Hematopoietic multipotent progenitor cell treated with erythropoietin and hydrocortisone succinate and interleukin-3 and kit ligand, for 6 days (in vitro differentiated cells): ENCODE results near the gene MARK3.
"Not testable (repeated sequence)": the region's sequence is repeated elsewhere in the genome, so short reads cannot be mapped to it uniquely, and the experiment has no call there.

Source experiments
- DNase-seq: peaks from one replicate; pipeline ENCODE4 v3.0.0-alpha.2; 2015

The MARK3 gene

GRCh38 chr14:103492156-103492925 is 107.1 kb downstream of the MARK3 start:
- peak; percentile 9 for DNase-seq

- DNase-seq, result no peak
Measured at GRCh38 chr14:103495854-103496253, 110.6 kb downstream of the MARK3 start.

- no peak for DNase-seq
Measured at GRCh38 chr14:103496776-103497175, 111.6 kb downstream of the MARK3 start.

- DNase-seq, result no peak
Measured at GRCh38 chr14:103499709-103500108, 114.5 kb downstream of the MARK3 start.

DNA sequence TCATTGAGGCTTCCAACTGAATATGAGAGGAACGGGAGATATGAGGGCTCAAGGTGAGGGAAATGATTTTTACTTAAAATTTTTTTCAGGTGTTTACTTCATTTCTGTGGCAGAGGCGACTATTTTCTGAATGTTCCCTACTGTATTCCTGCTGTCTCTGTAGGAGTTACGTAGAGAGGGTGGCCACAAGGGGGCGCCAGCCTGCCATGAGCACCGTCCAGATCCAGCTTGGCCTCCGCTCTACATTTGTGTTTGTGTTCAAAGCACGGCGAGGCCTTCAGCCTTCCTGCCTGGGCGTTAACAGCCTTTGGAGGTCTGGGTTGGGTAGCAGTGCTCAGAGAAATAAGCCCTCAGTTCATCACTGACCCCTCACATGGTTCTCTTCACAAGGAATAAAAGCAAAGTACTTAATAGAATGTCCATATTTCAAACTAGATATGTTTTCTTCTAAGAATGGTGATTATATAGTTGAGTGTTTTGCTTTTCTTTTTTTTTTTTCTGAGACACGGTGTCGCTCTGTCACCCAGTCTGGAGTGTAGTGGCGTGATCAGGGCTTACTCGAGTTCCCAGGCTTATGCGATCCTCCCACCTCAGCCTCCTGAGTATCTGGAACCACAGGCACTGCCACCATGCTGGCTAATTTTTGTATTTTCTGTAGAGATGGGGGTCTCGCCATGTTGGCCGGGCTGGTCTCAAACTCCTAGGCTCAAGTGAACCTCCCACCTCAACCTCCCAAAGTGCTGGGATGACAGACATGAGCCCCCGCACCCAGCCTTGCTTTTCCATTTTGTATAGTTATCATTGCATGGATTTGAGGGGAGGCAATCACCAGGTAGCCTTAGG is 115.2 kb downstream of the MARK3 start:
- DNase-seq, result peak; percentile 95

DNA sequence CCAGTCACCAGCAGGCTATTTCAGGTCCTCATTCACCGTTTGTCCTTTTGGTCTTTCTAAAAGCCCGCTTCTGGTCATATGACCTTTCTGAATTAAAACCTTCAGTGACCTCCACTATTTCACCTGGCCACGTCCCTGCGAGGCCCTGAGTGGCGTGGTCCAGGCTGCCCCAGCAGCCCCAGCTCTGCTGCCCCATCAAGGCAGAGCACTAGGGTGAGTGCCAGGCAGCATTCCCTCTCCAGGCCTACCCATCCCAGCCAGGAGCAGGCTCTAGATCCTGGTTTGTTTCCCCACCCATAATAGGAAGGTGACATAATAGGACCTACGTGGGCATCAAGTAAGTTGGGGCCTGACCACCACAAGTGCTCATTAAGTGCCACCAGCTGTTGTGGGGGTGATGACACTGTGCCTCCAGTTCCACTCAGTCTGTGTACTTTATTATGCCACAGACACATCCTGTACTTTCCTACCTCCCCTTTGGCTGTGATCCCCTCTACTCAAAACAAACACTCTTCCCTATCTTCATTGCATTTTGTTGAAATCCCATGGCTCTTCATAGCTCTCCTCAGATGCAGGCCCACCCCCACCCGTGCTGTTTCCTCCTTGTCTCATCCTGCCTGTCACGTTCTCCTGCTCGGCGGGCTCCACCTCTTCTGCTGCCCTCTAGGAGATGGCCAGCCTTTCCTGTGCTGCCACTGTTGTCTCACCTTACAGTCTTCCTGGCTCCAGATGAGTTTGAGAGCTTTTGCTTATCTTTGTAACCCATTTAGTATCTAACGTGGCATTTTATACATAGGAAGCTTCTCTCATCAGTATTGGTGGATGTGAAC is 116.0 kb downstream of the MARK3 start:
- no peak for DNase-seq

DNA sequence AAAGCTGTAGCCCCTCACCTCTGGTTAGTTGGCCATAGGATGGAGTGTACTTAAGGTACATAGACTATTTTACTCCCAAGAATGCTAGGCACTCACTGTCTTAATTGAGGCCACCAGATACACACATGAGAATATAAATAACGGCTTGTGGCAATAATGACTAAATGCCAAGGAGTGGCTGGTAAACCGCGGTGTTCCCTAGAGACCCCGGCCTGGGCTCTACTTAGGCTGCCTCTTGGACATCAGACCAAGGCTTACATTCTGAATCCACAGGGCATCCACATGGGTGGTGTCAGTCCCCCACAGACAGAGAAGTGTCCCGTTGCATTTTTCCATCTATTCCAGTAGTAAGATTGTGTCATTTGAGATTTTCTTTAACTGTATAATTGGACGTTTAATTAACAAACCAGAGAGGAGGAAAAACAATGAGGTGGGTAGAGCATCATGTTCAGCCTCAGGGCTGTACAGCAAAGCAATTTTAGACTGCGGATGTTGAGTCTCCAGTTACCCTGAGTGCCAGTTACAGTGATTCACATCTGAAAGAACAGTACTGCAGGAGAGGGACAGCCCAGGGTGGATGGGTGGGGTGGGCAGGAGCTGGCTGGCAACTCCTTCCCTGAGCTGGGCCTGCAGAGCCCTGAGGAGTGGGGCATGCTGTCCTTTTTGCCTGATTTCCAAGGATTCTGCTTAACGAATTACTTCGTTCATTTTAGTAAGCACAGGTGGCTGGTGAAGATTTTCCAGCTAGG is 116.9 kb downstream of the MARK3 start:
- DNase-seq, result no peak

DNA sequence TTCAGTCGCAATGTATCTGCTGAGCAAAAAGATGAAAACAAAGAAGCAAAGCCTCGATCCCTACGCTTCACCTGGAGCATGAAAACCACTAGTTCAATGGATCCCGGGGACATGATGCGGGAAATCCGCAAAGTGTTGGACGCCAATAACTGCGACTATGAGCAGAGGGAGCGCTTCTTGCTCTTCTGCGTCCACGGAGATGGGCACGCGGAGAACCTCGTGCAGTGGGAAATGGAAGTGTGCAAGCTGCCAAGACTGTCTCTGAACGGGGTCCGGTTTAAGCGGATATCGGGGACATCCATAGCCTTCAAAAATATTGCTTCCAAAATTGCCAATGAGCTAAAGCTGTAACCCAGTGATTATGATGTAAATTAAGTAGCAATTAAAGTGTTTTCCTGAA is 117.7 kb downstream of the MARK3 start:
- no peak for DNase-seq

- no peak for DNase-seq
Measured at GRCh38 chr14:103503296-103503695, 118.1 kb downstream of the MARK3 start.

DNA sequence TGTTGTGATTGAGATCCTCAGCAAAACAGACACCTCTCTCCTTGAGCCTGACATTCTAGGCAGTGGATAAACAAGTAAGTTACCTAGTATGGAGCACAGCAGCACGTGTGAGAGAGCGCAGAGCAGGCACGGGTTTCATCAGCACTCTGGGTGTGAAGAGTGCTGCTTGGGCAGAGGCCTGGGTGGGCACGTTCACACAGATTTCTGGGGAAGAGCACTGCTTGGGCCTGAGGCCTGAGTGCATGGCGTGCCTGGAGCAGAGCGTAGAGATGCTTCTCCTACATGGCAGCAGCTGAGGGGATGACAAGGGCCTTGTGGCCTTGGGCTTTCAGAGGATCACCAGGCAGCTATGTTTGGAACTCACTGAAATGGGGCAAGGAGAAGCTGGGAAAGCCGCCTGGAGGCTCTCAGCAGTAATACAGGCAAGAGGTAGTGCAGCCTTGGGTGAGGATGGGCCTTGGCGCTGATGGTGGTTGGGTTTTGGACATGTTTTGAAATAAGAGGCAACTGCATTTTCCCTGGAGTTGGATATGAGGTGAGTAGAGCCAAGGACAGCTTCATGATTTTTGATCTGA is 119.9 kb downstream of the MARK3 start:
- DNase-seq, result no peak

GRCh38 chr14:103507751-103508150 is 122.5 kb downstream of the MARK3 start:
- DNase-seq, result no peak

DNA sequence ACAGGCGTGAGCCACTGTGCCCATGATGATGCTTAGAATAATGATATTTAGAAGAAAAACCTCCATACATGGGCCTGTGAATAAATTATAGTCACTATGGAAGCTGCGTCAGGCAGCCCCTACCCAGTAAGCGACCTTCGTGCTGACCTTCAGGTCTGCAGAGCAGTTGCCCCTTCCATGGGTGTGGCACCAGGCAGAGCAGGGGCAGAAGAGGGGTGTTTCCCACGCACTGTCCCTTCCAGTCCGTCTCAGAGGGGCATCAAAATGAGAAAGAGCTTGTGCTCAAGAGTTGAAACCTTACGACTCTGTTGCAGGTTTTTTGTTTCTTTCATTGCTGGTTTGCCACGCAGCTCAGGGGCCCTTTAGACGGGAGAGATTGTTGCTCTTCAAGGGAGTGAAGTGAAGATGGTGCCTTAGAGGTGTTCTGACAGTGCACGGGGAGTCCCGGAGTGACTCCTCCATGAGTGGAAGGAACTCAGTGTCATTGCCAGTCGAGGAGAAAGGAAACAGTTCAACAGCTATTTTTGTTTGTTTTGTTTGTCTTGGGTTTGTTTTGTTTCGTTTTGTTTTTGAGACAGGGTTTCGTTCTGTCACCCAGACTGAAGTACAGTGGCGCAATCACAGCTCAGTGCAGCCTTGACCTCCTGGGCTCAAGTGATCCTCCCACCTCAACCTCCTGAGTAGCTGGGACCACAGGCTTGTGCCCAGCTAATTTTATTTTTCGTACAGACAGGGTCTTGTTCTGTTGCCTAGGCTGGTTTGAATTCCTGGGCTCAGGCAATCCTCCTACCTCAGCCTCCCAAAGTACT is 123.5 kb downstream of the MARK3 start:
- DNase-seq, result no peak

DNA sequence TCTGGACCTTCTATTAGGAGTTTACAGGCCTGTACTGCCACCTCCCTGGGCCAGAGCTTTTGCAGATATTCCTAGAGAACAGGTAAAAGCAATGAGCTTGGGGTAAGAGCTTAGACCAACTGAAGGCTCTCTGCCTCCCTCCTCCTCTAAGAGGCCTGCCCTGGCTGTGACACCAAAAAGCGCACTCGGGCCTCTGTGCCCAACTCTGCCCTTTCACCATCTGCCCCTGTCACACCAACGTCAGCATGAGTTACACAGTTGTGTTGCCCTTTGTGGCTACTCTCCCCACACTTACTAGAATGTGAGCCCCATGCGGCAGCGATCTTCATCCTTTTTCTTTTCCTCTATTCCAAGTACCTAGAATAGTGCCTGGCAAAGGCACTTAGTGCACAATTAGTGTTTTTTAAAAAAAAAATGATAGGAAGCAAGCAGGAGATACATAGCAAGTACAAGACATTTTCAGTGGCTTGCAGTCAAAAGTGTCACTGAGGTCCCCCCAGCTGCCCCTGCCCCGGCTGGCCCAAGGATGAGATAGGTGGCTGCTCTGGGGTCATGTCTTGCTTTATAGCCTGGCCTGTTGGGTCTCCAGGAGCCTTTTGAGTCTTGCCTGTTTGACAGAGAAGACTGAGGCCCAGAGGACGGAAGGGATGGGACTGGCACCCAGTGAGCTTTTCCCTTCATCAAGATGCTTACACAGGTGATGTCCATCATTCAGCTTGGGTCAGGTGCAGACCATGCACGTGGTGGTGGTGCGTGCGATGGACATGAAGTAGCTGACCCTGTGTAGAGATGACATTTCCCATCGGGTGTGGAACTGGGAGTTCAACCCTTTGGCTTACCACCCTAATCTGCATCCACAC is 124.9 kb downstream of the MARK3 start:
- DNase-seq, result no peak

GRCh38 chr14:103510724-103511693 is 125.8 kb downstream of the MARK3 start:
- DNase-seq, result no peak

- DNase-seq, result not testable (repeated sequence)
Measured at GRCh38 chr14:103512180-103512579, 127.0 kb downstream of the MARK3 start.

DNA sequence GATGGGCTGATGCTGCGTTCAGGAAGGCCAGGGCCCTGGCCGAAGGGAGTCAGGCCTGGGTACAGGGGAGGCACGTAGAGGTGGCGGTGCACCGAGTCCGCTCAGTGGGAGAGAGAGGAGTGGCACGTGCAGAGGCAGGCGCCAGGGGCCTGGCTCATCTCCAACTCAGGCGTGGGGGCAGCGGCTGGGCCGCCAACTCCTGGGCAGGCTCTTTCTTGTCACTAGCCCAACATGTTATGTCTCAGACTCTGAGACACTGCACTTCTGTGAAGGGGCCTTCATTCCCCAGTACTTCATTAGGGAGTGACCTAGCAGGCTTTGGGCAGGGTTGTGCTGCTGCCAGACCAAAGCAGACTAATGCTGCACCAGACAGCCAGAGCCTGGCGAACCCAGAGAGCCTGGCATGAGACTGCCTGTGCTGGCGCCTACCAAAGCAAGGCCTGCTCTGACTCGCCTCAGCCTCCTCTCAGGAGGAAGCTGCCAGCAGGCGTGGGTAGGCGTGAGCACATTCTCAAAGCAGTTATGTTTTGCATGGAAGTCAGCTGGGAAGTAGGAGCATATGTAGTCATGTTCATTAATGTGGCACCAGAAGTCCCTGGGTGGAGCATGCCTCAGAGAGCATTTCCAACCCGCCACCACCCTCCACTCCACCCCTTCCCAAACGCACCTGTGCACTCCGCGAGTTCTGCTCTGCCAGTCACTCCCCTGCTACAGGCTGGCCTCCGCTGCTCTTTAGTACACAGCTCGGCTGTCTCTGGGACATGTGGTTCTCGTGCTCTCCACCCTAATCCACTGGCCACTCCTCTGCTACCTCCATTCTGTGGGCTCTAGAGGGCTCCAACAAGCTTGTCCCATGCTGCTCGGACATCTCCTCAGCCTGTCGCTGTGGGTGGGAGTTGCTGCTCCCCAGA is 127.7 kb downstream of the MARK3 start:
- DNase-seq, result peak; percentile 82

DNA sequence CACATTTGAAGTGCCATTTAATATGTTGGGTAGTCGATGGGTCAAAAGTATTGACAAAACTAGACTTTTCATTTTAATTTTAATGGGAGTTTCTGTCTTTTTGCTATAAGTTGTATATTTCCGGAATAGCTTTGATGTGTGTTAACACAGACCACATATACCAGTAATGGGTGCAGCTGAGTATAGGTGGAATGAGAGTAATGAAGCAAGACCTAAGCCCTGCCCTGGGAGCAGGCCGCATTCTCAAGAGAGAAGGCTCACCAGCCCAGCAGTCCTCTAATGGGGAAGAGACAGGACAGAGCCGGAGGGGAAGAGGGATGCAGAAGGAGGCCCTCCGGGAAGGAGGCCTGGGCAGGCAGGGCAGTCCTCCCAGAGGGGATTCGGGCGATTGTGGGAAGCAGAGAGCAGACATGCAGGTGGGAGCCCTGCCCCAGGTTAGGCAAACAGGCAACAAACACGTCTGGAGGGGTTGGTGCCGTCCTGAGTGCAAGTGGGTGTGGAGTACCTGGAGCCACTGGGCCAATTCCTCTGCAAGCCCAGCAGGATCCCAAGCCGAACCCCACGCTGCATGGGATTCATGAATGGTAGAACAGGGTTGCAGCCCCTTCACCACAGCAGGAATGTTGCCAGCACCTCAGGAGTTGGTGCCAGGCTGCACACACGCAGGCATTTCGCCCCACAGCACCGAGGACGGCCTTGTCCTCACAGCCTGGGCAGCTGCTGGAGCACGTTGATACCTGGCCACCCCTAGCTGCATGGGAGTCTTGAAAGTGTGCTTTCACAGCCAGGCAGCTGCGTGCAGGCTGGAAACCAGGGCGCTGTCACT is 129.6 kb downstream of the MARK3 start:
- no peak for DNase-seq
